Measurements from ENCODE around the gene SAFB.

GRCh38 chr19:5711025-5711424 is 88.1 kb downstream of the SAFB start:
- TF ChIP-seq CTCF (IDR thresholded peaks at IDR 0.05; ENCODE audit: poor library complexity, severe bottlenecking) = no peak
- TF ChIP-seq POLR2AphosphoS5 (IDR thresholded peaks at IDR 0.05) = no peak
- no peak for TF ChIP-seq RAD21 (conservative IDR thresholded peaks at IDR 0.05)
- no peak for TF ChIP-seq TAF1 (IDR thresholded peaks at IDR 0.05; ENCODE audit: low read depth)
- no peak for TF ChIP-seq EP300 (conservative IDR thresholded peaks at IDR 0.05; ENCODE audit: poor library complexity, severe bottlenecking)
- TF ChIP-seq EZH2 (IDR thresholded peaks at IDR 0.05; ENCODE audit: borderline replicate concordance, insufficient read depth, low read length, poor library complexity, severe bottlenecking) = no peak
- TF ChIP-seq, protein P1, sequence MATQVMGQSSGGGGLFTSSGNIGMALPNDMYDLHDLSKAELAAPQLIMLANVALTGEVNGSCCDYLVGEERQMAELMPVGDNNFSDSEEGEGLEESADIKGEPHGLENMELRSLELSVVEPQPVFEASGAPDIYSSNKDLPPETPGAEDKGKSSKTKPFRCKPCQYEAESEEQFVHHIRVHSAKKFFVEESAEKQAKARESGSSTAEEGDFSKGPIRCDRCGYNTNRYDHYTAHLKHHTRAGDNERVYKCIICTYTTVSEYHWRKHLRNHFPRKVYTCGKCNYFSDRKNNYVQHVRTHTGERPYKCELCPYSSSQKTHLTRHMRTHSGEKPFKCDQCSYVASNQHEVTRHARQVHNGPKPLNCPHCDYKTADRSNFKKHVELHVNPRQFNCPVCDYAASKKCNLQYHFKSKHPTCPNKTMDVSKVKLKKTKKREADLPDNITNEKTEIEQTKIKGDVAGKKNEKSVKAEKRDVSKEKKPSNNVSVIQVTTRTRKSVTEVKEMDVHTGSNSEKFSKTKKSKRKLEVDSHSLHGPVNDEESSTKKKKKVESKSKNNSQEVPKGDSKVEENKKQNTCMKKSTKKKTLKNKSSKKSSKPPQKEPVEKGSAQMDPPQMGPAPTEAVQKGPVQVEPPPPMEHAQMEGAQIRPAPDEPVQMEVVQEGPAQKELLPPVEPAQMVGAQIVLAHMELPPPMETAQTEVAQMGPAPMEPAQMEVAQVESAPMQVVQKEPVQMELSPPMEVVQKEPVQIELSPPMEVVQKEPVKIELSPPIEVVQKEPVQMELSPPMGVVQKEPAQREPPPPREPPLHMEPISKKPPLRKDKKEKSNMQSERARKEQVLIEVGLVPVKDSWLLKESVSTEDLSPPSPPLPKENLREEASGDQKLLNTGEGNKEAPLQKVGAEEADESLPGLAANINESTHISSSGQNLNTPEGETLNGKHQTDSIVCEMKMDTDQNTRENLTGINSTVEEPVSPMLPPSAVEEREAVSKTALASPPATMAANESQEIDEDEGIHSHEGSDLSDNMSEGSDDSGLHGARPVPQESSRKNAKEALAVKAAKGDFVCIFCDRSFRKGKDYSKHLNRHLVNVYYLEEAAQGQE (IDR thresholded peaks at IDR 0.05; ENCODE audit: borderline replicate concordance) = no peak
- TF ChIP-seq SMC3 (conservative IDR thresholded peaks at IDR 0.05; ENCODE audit: poor library complexity) = no peak
